NCI-H1048 (cell line): ENCODE data around the gene DIP2B.

Experiments
- DNase-seq: peaks from one replicate; lab custom pipeline; 2025; lab: John Stamatoyannopoulos, UW

DIP2B gene

GRCh38 chr12:50613463-50613862, 108.7 kb downstream of the DIP2B start:
- no peak for DNase-seq

- DNase-seq = no peak
Measured at GRCh38 chr12:50614167-50614759, 109.5 kb downstream of the DIP2B start.

GRCh38 chr12:50615145-50615906, 110.5 kb downstream of the DIP2B start:
- no peak for DNase-seq

GRCh38 chr12:50615907-50616296, 111.1 kb downstream of the DIP2B start:
- no peak for DNase-seq

- DNase-seq = no peak
Measured at GRCh38 chr12:50617657-50618056, 112.9 kb downstream of the DIP2B start.

- DNase-seq = no peak
Measured at GRCh38 chr12:50618864-50619609, 114.3 kb downstream of the DIP2B start.

GRCh38 chr12:50619610-50619958, 114.8 kb downstream of the DIP2B start:
- DNase-seq = no peak

GRCh38 chr12:50620109-50620977, 115.6 kb downstream of the DIP2B start:
- no peak for DNase-seq

- no peak for DNase-seq
Measured at GRCh38 chr12:50620978-50621360, 116.2 kb downstream of the DIP2B start.

GRCh38 chr12:50621399-50622300, 116.9 kb downstream of the DIP2B start:
- DNase-seq = no peak

- no peak for DNase-seq
Measured at GRCh38 chr12:50625029-50625925, 120.5 kb downstream of the DIP2B start.

GRCh38 chr12:50626026-50626425, 121.2 kb downstream of the DIP2B start:
- DNase-seq = no peak

GRCh38 chr12:50627491-50627890, 122.7 kb downstream of the DIP2B start:
- DNase-seq = no peak

GRCh38 chr12:50628394-50628793, 123.6 kb downstream of the DIP2B start:
- DNase-seq = no peak

- DNase-seq = no peak
Measured at GRCh38 chr12:50633955-50634354, 129.2 kb downstream of the DIP2B start.

GRCh38 chr12:50634379-50634778, 129.6 kb downstream of the DIP2B start:
- DNase-seq = no peak

GRCh38 chr12:50635364-50635763, 130.6 kb downstream of the DIP2B start:
- DNase-seq = no peak

GRCh38 chr12:50635857-50636256, 131.1 kb downstream of the DIP2B start:
- no peak for DNase-seq

GRCh38 chr12:50636505-50636904, 131.7 kb downstream of the DIP2B start:
- no peak for DNase-seq

- DNase-seq = no peak
Measured at GRCh38 chr12:50637870-50638481, 133.2 kb downstream of the DIP2B start.
